Right ventricle myocardium superior (tissue), 1 donor: ENCODE measurements around the gene TNP1. TPM values are rescaled to one million over a fixed set of nuclear protein-coding genes. Genes with fewer than 3 reads are reported as not detected.
A peak's percentile ranks its signal among the peaks of the same experiment; 100 is the strongest.

Source experiments
- ATAC-seq: fragments of 200-7000 bp; cut with Tn5 transposase; one replicate; pipeline ENCODE4 v1.9.1; 2020; ENCODE audit warnings: mild to moderate bottlenecking; ENCODE audit not compliant: poor library complexity
- DNase-seq: peaks from one replicate; pipeline ENCODE4 v3.0.0-alpha.2; 2020
- intact Hi-C: fragments of 100-400 bp; cut with DNase I; formaldehyde crosslinking; loops from one replicate; pipeline ENCODE4 v1.11.2; 2022
- long read RNA-seq: library from polyadenylated mRNA; unstranded; transcript quantifications from one replicate; pipeline ENCODE4 v2.0.0, GENCODE V29; 2021
- total RNA-seq: library from RNA; stranded (reverse); fragmentation: NEBNext Ultra II Directional; extraction: Animal tissue kit (Norgen Biotek cat#: 25700); gene quantifications from one replicate; pipeline ENCODE4 v1.2.1, GENCODE V29; 2021
- donor health status: DM: no; HTN: yes; CAD: no; lungs with severe emphysema.

Gene TNP1
- total RNA-seq, result not detected
- long read RNA-seq, result 0 reads

- DNase-seq (no peak), ATAC-seq (no peak)
- intact Hi-C loops, result no loop called here
Measured at GRCh38 chr2:216859944-216860343, at the start of gene TNP1. Gene TNP1 (minus strand): TSS chr2:216860064. CDS start chr2:216860034, 30 bp downstream.

- ATAC-seq (no peak), DNase-seq (no peak)
- intact Hi-C loops, result no loop called here
Measured at GRCh38 chr2:216908300-216908699, 48.4 kb upstream of the TNP1 start.

- DNase-seq (no peak), ATAC-seq (no peak)
- intact Hi-C loops, result no loop called here
Measured at GRCh38 chr2:216905649-216906329, 45.9 kb upstream of the TNP1 start.

GRCh38 chr2:216904974-216905373 lies 45.1 kb upstream of the TNP1 start:
- intact Hi-C loops, result no loop called here
- DNase-seq (no peak), ATAC-seq (no peak)

GRCh38 chr2:216904554-216904953 lies 44.7 kb upstream of the TNP1 start:
- no peak for ATAC-seq
- intact Hi-C loops, result no loop called here
- no peak for DNase-seq

- ATAC-seq (no peak), DNase-seq (no peak)
- intact Hi-C loops, result no loop called here
Measured at GRCh38 chr2:216903470-216903869, 43.6 kb upstream of the TNP1 start.

GRCh38 chr2:216901273-216901672 lies 41.4 kb upstream of the TNP1 start:
- DNase-seq (no peak), ATAC-seq (no peak)
- intact Hi-C loops, result no loop called here

GRCh38 chr2:216900406-216900805 lies 40.5 kb upstream of the TNP1 start:
- ATAC-seq, result no peak
- DNase-seq, result no peak
- intact Hi-C loops, result no loop called here

GRCh38 chr2:216897561-216898203 lies 37.8 kb upstream of the TNP1 start:
- intact Hi-C loops, result no loop called here
- ATAC-seq, result no peak
- no peak for DNase-seq

- DNase-seq (no peak), ATAC-seq (no peak)
- intact Hi-C loops, result no loop called here
Measured at GRCh38 chr2:216890138-216890537, 30.3 kb upstream of the TNP1 start.

- intact Hi-C loops, result no loop called here
- peak; percentile 60 for ATAC-seq
- DNase-seq, result peak; percentile 48
Measured at GRCh38 chr2:216888887-216889622, 29.2 kb upstream of the TNP1 start.

GRCh38 chr2:216888081-216888480 lies 28.2 kb upstream of the TNP1 start:
- DNase-seq, result no peak
- ATAC-seq, result no peak
- intact Hi-C loops, result no loop called here

- intact Hi-C loops, result no loop called here
- ATAC-seq, result peak; percentile 51
- DNase-seq, result no peak
Measured at GRCh38 chr2:216887138-216887537, 27.3 kb upstream of the TNP1 start.

GRCh38 chr2:216885117-216885553 lies 25.3 kb upstream of the TNP1 start:
- ATAC-seq (no peak), DNase-seq (no peak)
- intact Hi-C loops, result no loop called here

- ATAC-seq (peak; percentile 11), DNase-seq (no peak)
- intact Hi-C loops, result no loop called here
Measured at GRCh38 chr2:216884347-216884746, 24.5 kb upstream of the TNP1 start.

GRCh38 chr2:216882876-216883275 lies 23.0 kb upstream of the TNP1 start:
- DNase-seq, result no peak
- peak; percentile 38 for ATAC-seq
- intact Hi-C loops, result no loop called here

- no peak for ATAC-seq
- no peak for DNase-seq
Measured at GRCh38 chr2:216881411-216881810, 21.5 kb upstream of the TNP1 start.

GRCh38 chr2:216880509-216881184 lies 20.8 kb upstream of the TNP1 start:
- intact Hi-C loops, result no loop called here
- DNase-seq, result no peak
- ATAC-seq, result no peak

More at GRCh38 chr2:216881411-216881810, 21.5 kb upstream of the TNP1 start:
- intact Hi-C loops, result no loop called here
